Measurements from ENCODE around the gene SFRP4.

DNA sequence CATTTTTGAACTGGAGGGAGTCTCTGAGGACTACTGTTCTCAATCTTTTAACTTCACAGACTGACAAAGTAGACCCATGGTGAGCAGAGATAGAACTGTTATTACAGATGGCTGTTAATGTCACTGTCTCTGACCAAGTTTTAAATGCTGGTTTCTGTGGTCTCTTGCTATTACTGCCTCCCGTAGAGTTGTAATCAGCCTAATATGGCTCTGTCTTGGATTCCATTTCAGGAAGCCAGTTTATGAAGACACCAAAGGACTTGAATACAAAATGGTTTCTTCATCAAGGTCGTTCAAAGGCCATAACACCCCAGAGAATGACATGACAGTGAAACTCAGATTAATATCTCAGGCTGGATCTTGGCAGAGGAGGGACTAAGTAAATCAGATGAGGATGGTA lies 3.9 kb downstream of the SFRP4 start:
- TF ChIP-seq, protein P1, sequence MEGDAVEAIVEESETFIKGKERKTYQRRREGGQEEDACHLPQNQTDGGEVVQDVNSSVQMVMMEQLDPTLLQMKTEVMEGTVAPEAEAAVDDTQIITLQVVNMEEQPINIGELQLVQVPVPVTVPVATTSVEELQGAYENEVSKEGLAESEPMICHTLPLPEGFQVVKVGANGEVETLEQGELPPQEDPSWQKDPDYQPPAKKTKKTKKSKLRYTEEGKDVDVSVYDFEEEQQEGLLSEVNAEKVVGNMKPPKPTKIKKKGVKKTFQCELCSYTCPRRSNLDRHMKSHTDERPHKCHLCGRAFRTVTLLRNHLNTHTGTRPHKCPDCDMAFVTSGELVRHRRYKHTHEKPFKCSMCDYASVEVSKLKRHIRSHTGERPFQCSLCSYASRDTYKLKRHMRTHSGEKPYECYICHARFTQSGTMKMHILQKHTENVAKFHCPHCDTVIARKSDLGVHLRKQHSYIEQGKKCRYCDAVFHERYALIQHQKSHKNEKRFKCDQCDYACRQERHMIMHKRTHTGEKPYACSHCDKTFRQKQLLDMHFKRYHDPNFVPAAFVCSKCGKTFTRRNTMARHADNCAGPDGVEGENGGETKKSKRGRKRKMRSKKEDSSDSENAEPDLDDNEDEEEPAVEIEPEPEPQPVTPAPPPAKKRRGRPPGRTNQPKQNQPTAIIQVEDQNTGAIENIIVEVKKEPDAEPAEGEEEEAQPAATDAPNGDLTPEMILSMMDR (IDR thresholded peaks at IDR 0.05; ENCODE audit: low read depth, low read length) = no peak
- TF ChIP-seq EZH2phosphoT487 (IDR thresholded peaks at IDR 0.05; ENCODE audit: low read depth) = no peak

Data from OCI-LY3 (cell line).